Fibroblast of skin of scalp (primary cell): ENCODE data around the gene LMBR1.
A peak's percentile ranks its signal among the peaks of the same experiment; 100 is the strongest.

Source experiments
- DNase-seq: peaks from one replicate; pipeline ENCODE4 v3.0.0-alpha.2; 2013

Gene LMBR1

GRCh38 chr7:156793334-156793733 is 99.6 kb downstream of the LMBR1 start:
- DNase-seq, result no peak

- no peak for DNase-seq
Observed at GRCh38 chr7:156792611-156793010, 100.4 kb downstream of the LMBR1 start.

- no peak for DNase-seq
Observed at GRCh38 chr7:156791241-156791640, 101.7 kb downstream of the LMBR1 start.

GRCh38 chr7:156790264-156790663 is 102.7 kb downstream of the LMBR1 start:
- DNase-seq, result no peak

- no peak for DNase-seq
Observed at GRCh38 chr7:156785998-156786543, 106.9 kb downstream of the LMBR1 start.

- DNase-seq, result no peak
Observed at GRCh38 chr7:156783864-156784263, 109.1 kb downstream of the LMBR1 start.

GRCh38 chr7:156781972-156782371 is 111.0 kb downstream of the LMBR1 start:
- no peak for DNase-seq

- no peak for DNase-seq
Observed at GRCh38 chr7:156780724-156781455, 112.1 kb downstream of the LMBR1 start.

GRCh38 chr7:156778668-156779067 is 114.3 kb downstream of the LMBR1 start:
- DNase-seq, result no peak

GRCh38 chr7:156778201-156778600 is 114.8 kb downstream of the LMBR1 start:
- DNase-seq, result no peak

- DNase-seq, result no peak
Observed at GRCh38 chr7:156777364-156778069, 115.5 kb downstream of the LMBR1 start.

- DNase-seq, result no peak
Observed at GRCh38 chr7:156776527-156776926, 116.5 kb downstream of the LMBR1 start.

GRCh38 chr7:156773966-156774365 is 119.0 kb downstream of the LMBR1 start:
- DNase-seq, result peak; percentile 6

GRCh38 chr7:156772725-156773124 is 120.3 kb downstream of the LMBR1 start:
- no peak for DNase-seq

- no peak for DNase-seq
Observed at GRCh38 chr7:156768698-156769472, 124.1 kb downstream of the LMBR1 start.

GRCh38 chr7:156766666-156767065 is 126.3 kb downstream of the LMBR1 start:
- no peak for DNase-seq

GRCh38 chr7:156765901-156766656 is 126.9 kb downstream of the LMBR1 start:
- no peak for DNase-seq

GRCh38 chr7:156764766-156765165 is 128.2 kb downstream of the LMBR1 start:
- DNase-seq, result no peak

GRCh38 chr7:156764016-156764669 is 128.8 kb downstream of the LMBR1 start:
- DNase-seq, result peak; percentile 76

GRCh38 chr7:156759579-156760202 is 133.3 kb downstream of the LMBR1 start:
- DNase-seq, result no peak

GRCh38 chr7:156759143-156759542 is 133.8 kb downstream of the LMBR1 start:
- no peak for DNase-seq
